Adrenal gland (tissue), 12 donors: ENCODE data around the gene TMEM200B. TPM values are rescaled to one million over a fixed set of nuclear protein-coding genes. Genes with fewer than 3 reads are reported as not detected.

ENCODE experiments used
- DNase-seq, 7 donors: peaks; one replicate each; pipeline ENCODE4 v3.0.0-alpha.2; 2019 to 2020
- H3K27ac ChIP-seq, 5 donors: fragments of 200-600 bp; sonication (generic) in 4 of 5; 1 replicate in 3 of 5; 2 replicates in 2 of 5; pipeline versions ENCODE4 v1.5.1 to v1.8.0; 2016 to 2020; ENCODE audit warnings: mild to moderate bottlenecking in 1 of 5
- H3K27me3 ChIP-seq: fragments of 200-600 bp; 2 replicates; pipeline ENCODE4 v1.8.0; 2021
- H3K36me3 ChIP-seq, 2 donors: fragments of 200-600 bp; replicated peaks in 1 of 2; 1 replicate in 1 of 2; 2 replicates in 1 of 2; pipeline versions ENCODE4 v1.5.1 to v1.8.0; 2018 to 2022
- H3K4me1 ChIP-seq, 2 donors: fragments of 200-600 bp; replicated peaks in 1 of 2; 1 replicate in 1 of 2; 2 replicates in 1 of 2; pipeline versions ENCODE4 v1.5.1 to v1.8.0; 2018 to 2021
- H3K4me3 ChIP-seq, 4 donors: fragments of 200-600 bp; sonication (generic) in 3 of 4; one replicate each; pipeline ENCODE4 v1.5.1; 2016 to 2018
- H3K9me3 ChIP-seq, 3 donors: fragments of 200-600 bp; sonication (generic) in 1 of 3; replicated peaks in 1 of 3; 1 replicate in 2 of 3; 2 replicates in 1 of 3; pipeline versions ENCODE4 v1.5.1 to v1.8.0; 2016 to 2021
- POLR2A ChIP-seq, 2 donors: fragments of 450-650 bp; IDR thresholded peaks; one replicate each; pipeline ENCODE4 v1.6.1; 2017; ENCODE audit warnings: antibody characterized with exemption in 2 of 2, mild to moderate bottlenecking in 2 of 2, moderate library complexity in 1 of 2
- WGBS, 4 donors: extraction: QIAGEN DNeasy Blood & Tissue Kit in 2 of 4; methylation state at CpG; one replicate each; pipeline versions ENCODE4 v1.1.5 to v1.1.7; 2013 to 2017; 5-methylcytosine and 5-hydroxymethylcytosine counted together
- intact Hi-C, 2 donors: fragments of 100-400 bp; cut with DNase I; formaldehyde crosslinking; loops; one replicate each; pipeline versions ENCODE4 v1.14.1 to v1.15.0; 2022 to 2023
- polyA plus RNA-seq, 3 donors: library from polyadenylated mRNA; stranded (reverse); fragments of 200-250 nt in 2 of 3; fragments of 350-450 nt in 1 of 3; fragmentation: Illumina TruSeq in 1 of 3; extraction: RNeasy Lipid Tissue Mini Kit (QIAGEN cat#74804) in 1 of 3; gene quantifications; one replicate each; pipeline ENCODE4 v1.2.3, GENCODE V29; 2013 to 2014
- total RNA-seq, 9 donors: library from RNA; depleted of rRNA in 4 of 9; stranded (reverse); fragments of >200 nt in 4 of 9; fragments of 120-200 nt in 1 of 9; fragmentation: NEBNext Ultra II Directional in 1 of 9; extraction: Animal tissue kit (Norgen Biotek cat#: 25700) in 1 of 9; gene quantifications; one replicate each; pipeline versions ENCODE4 v1.1.0 to v1.2.4, GENCODE V29; 2013 to 2023
- TF ChIP-seq, protein P1 (sequence below), 6 experiments: fragments of 450-650 bp in 4 of 6; fragments of 200-600 bp in 2 of 6; sonication (generic) in 1 of 6; IDR thresholded peaks; 1 replicate in 5 of 6; 2 replicates in 1 of 6; pipeline versions ENCODE4 v1.5.1 to v1.8.0; 2016 to 2021; ENCODE audit warnings: antibody characterized with exemption in 6 of 6, mild to moderate bottlenecking in 2 of 6, moderate library complexity in 1 of 6
- donor health status: healthy with polysubstance abuse.
- donor health status: Bipolar disorder and iron deficiency.
- donor health status: DM: yes; HTN: yes; CAD: no.
- donor health status: DM: no; HTN: no; CAD: no.
- donor health status: DM: no; HTN: no; CAD: no.
- donor health status: DM: yes; HTN: yes; CAD: no.

TMEM200B gene
- total and polyA plus RNA-seq, 12 donors, result 1.8 to 13.3 (median 4.2) TPM

DNA sequence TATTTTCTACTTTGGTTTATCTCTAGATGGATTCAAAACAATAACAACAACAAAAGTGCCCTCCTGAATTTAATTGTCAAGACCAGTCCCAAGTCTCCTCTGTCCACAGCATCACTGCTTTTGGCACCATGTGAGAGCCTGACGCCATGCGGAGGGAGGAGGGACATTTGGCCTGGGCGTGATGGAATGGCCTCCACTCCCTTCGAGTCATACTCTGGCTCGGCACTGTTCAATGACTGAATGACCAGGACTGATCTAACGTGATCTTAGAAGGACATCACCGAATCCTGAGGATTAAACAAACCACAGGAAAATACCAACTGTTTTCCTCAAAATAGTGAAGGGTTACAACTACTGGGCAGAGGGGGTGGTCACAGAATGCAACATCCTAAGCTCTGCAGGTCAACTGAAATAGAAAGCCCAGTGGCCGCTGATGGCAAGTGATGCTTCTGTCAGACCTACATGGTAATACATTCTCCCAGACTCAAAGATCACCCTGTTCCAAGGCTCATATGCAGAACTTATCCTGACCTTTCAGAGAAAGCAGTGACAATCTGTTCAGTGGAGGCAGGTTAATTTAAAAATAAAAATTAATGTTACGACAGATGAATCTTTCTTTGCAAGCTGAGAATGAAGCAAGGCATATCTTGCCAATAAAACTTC lies 38.9 kb upstream of the TMEM200B start:
- peak overlapping the region in 2 of 5 donors; percentile 24 to 32 for H3K27ac ChIP-seq
- peaks cover 9 to 28% of the 10 kb centered on the region in 2 donors for H3K4me1 ChIP-seq
- intact Hi-C loops, result no loop called here
- no peaks in the 10 kb centered on the region for H3K9me3 ChIP-seq
- WGBS, 4 donors, result 51 to 55% (median 54%) methylated on average over 9 of the region's 9 CpGs
- no peak overlapping the region for H3K4me3 ChIP-seq
- peak; percentile 54 to 81 (median 72) for DNase-seq
- H3K27me3 ChIP-seq, result no peaks in the 10 kb centered on the region
- peaks cover 0 to 61% of the 10 kb centered on the region in 2 donors for H3K36me3 ChIP-seq
- TF ChIP-seq POLR2A (IDR thresholded peaks at IDR 0.05), result no peak
- TF ChIP-seq, protein P1, sequence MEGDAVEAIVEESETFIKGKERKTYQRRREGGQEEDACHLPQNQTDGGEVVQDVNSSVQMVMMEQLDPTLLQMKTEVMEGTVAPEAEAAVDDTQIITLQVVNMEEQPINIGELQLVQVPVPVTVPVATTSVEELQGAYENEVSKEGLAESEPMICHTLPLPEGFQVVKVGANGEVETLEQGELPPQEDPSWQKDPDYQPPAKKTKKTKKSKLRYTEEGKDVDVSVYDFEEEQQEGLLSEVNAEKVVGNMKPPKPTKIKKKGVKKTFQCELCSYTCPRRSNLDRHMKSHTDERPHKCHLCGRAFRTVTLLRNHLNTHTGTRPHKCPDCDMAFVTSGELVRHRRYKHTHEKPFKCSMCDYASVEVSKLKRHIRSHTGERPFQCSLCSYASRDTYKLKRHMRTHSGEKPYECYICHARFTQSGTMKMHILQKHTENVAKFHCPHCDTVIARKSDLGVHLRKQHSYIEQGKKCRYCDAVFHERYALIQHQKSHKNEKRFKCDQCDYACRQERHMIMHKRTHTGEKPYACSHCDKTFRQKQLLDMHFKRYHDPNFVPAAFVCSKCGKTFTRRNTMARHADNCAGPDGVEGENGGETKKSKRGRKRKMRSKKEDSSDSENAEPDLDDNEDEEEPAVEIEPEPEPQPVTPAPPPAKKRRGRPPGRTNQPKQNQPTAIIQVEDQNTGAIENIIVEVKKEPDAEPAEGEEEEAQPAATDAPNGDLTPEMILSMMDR (IDR thresholded peaks at IDR 0.05), result no peak

DNA sequence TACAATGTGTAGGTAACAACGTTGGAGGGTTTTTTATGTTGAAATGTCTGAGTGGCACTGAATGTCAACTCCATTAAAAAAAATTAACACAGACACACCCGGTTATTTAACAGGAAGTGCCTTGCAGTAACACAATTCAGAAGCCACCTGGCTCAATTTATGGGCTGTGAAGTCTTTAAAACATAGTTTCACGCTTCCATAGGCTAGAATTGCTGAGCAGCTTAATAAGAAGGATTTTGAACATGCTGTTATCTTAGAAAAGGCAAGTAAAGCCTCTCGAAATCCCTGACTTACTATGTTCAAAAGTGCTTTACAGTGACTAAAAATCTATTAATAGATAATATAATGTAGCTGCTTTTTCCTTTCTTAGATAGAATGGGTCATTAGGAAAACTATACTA lies 38.3 kb upstream of the TMEM200B start:
- intact Hi-C loops, result no loop called here
- H3K27me3 ChIP-seq, result no peaks in the 10 kb centered on the region
- peak overlapping the region in 1 of 5 donors; percentile 32 for H3K27ac ChIP-seq
- TF ChIP-seq, protein P1 (IDR thresholded peaks at IDR 0.05), result no peak
- TF ChIP-seq POLR2A (IDR thresholded peaks at IDR 0.05), result no peak
- peaks cover 15 to 34% of the 10 kb centered on the region in 2 donors for H3K4me1 ChIP-seq
- no peak overlapping the region for H3K4me3 ChIP-seq
- H3K36me3 ChIP-seq, result peaks cover 0 to 67% of the 10 kb centered on the region in 2 donors
- no peak for DNase-seq
- 69 to 80% (median 74%) methylated on average over 4 of the region's 4 CpGs for WGBS, 4 donors
- H3K9me3 ChIP-seq, result no peaks in the 10 kb centered on the region

DNA sequence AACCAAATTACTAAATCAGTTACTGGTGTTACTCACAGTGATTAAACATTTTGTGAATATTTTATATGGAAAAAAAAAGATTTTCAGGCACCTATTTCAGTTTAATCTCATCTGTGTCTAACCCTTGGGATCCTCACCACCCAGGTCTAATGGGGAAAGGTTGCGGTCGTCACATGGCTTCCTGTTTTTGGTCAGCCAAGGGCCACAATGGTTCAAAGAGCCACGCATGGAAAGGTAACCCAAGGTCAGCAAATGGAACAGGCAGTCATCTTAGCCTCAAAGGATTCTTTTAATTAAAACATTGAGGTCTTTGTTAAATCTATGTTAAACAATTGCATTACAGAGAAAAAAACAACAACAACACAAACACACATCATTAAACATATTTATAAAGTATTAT lies 36.1 kb upstream of the TMEM200B start:
- H3K4me3 ChIP-seq, result no peak overlapping the region
- peaks cover 0 to 58% of the 10 kb centered on the region in 2 donors for H3K36me3 ChIP-seq
- intact Hi-C loops, result no loop called here
- no peak for DNase-seq
- TF ChIP-seq, protein P1 (IDR thresholded peaks at IDR 0.05), result no peak
- no peak for TF ChIP-seq POLR2A (IDR thresholded peaks at IDR 0.05)
- no peaks in the 10 kb centered on the region for H3K27me3 ChIP-seq
- 55 to 66% (median 61%) methylated on average over 3 of the region's 3 CpGs for WGBS, 4 donors
- H3K9me3 ChIP-seq, result no peaks in the 10 kb centered on the region
- H3K27ac ChIP-seq, result no peak overlapping the region
- H3K4me1 ChIP-seq, result peaks cover 25 to 48% of the 10 kb centered on the region in 2 donors

DNA sequence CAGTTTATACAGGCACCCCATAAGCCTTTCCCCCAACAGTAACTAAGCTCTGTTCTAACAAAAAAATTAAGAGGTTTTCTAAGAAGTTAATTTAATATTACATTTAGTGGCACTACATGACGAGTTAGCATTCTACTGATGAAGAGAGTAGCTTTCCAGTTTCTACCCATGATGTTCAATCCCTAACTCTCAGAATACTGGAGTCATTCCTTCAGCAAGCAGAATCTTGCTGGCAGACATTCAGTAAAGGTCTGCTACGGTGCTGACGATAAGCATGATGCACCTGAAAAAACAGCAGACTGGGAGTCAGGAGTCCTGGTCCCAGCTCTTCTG lies 33.5 kb upstream of the TMEM200B start:
- no peaks in the 10 kb centered on the region for H3K27me3 ChIP-seq
- no peak for DNase-seq
- peaks cover 18 to 35% of the 10 kb centered on the region in 2 donors for H3K4me1 ChIP-seq
- H3K27ac ChIP-seq, result peak overlapping the region in 3 of 5 donors; percentile 15 to 78 (median 68)
- WGBS, 4 donors, result 59 to 68% (median 63%) methylated on average over 3 of the region's 3 CpGs
- no peak for TF ChIP-seq POLR2A (IDR thresholded peaks at IDR 0.05)
- TF ChIP-seq, protein P1 (IDR thresholded peaks at IDR 0.05), result no peak
- H3K36me3 ChIP-seq, result peaks cover 0 to 69% of the 10 kb centered on the region in 2 donors
- intact Hi-C loops, result no loop called here
- no peak overlapping the region for H3K4me3 ChIP-seq
- H3K9me3 ChIP-seq, result no peaks in the 10 kb centered on the region
